Upper lobe of left lung (tissue), 4 donors: Measurements from ENCODE around the gene LRP8.
"Not testable (repeated sequence)": the region's sequence is repeated elsewhere in the genome, so short reads cannot be mapped to it uniquely, and the experiment has no call there.

ENCODE experiments used
- CTCF ChIP-seq, 6 experiments: fragments of 450-650 bp in 4 of 6; fragments of 200-600 bp in 2 of 6; sonication (generic) in 2 of 6; IDR thresholded peaks; one replicate each; pipeline ENCODE4 v1.5.1; 2016 to 2019; ENCODE audit warnings: antibody characterized with exemption in 6 of 6
- POLR2A ChIP-seq, 4 donors: fragments of 450-650 bp; IDR thresholded peaks; one replicate each; pipeline ENCODE4 v1.5.1; 2016 to 2017; ENCODE audit warnings: antibody characterized with exemption in 4 of 4, mild to moderate bottlenecking in 2 of 4
- POLR2AphosphoS5 ChIP-seq, 2 donors: sonication (generic); formaldehyde crosslinking; IDR thresholded peaks; one replicate each; pipeline ENCODE4 v1.5.1; 2017; ENCODE audit warnings: antibody characterized with exemption in 2 of 2

- not testable (repeated sequence) for TF ChIP-seq POLR2A, CTCF, POLR2AphosphoS5 (IDR thresholded peaks at IDR 0.05)
These were observed 122.4 kb downstream of the LRP8 start for GRCh38 chr1:53205496-53205895.
